Left lung (tissue), 10 donors: Measurements from ENCODE around the gene RASSF8. TPM values are rescaled to one million over a fixed set of nuclear protein-coding genes. Genes with fewer than 3 reads are reported as not detected.

Source experiments
- ATAC-seq: fragments of 200-7000 bp; cut with Tn5 transposase; one replicate; pipeline ENCODE4 v1.9.1; 2020; ENCODE audit warnings: moderate library complexity
- DNase-seq, 4 donors: peaks; one replicate each; pipeline ENCODE4 v3.0.0-alpha.2; 2013 to 2020
- H3K27ac ChIP-seq, 2 donors: fragments of 200-600 bp; sonication (generic) in 1 of 2; one replicate each; pipeline versions ENCODE4 v1.5.0 to v1.8.0; 2020 to 2021
- H3K27me3 ChIP-seq, 2 donors: fragments of 200-600 bp; sonication (generic) in 1 of 2; one replicate each; pipeline versions ENCODE4 v1.5.0 to v1.8.0; 2020 to 2021
- H3K36me3 ChIP-seq, 2 donors: fragments of 200-600 bp; sonication (generic) in 1 of 2; one replicate each; pipeline versions ENCODE4 v1.5.0 to v1.8.0; 2020 to 2021
- H3K4me1 ChIP-seq, 2 donors: fragments of 200-600 bp; one replicate each; pipeline ENCODE4 v1.8.0; 2021
- H3K4me3 ChIP-seq, 2 donors: fragments of 200-600 bp; sonication (generic) in 1 of 2; one replicate each; pipeline versions ENCODE4 v1.5.0 to v1.8.0; 2020 to 2021; ENCODE audit warnings: mild to moderate bottlenecking in 1 of 2
- H3K9me3 ChIP-seq, 2 donors: fragments of 200-600 bp; sonication (generic) in 1 of 2; one replicate each; pipeline versions ENCODE4 v1.5.0 to v1.8.0; 2020 to 2021
- CTCF ChIP-seq, 2 donors: fragments of 200-600 bp; sonication (generic) in 1 of 2; IDR thresholded peaks; one replicate each; pipeline versions ENCODE4 v1.5.0 to v1.8.0; 2021; ENCODE audit warnings: antibody characterized with exemption in 2 of 2
- intact Hi-C, 2 donors: fragments of 100-400 bp; cut with DNase I; formaldehyde crosslinking; loops; one replicate each; pipeline versions ENCODE4 v1.11.2 to v1.14.2; 2022
- polyA plus RNA-seq, 6 donors: library from polyadenylated mRNA; unstranded; fragments of 120-200 nt; gene quantifications; one replicate each; pipeline ENCODE4 v1.2.1, GENCODE V29; 2013; ENCODE audit not compliant: insufficient read length in 6 of 6
- total RNA-seq, 2 donors: library from RNA; stranded (reverse); fragmentation: NEBNext Ultra II Directional; extraction: Animal tissue kit (Norgen Biotek cat#: 25700); gene quantifications; one replicate each; pipeline ENCODE4 v1.2.1, GENCODE V29; 2021
- donor health status: DM: no; HTN: yes; CAD: no.
- donor health status: DM: no; HTN: no; CAD: no.

Gene RASSF8
- total and polyA plus RNA-seq, 8 donors = 32.5 to 45.3 (median 37.1) TPM

- H3K27ac ChIP-seq = no peak overlapping the region
- no peaks in the 10 kb centered on the region for H3K36me3 ChIP-seq
- H3K4me3 ChIP-seq = no peak overlapping the region
- intact Hi-C loops = no loop called here
- ATAC-seq (no peak), DNase-seq (no peak)
- H3K27me3 ChIP-seq = no peaks in the 10 kb centered on the region
- TF ChIP-seq CTCF (IDR thresholded peaks at IDR 0.05) = no peak
- H3K4me1 ChIP-seq = no peaks in the 10 kb centered on the region
- peaks cover 0 to 6% of the 10 kb centered on the region in 2 donors for H3K9me3 ChIP-seq
Measured at GRCh38 chr12:26080911-26081310, 122.4 kb downstream of the RASSF8 start.

GRCh38 chr12:26086936-26087335 lies 128.5 kb downstream of the RASSF8 start:
- DNase-seq = no peak
- no peak for TF ChIP-seq CTCF (IDR thresholded peaks at IDR 0.05)
- H3K4me3 ChIP-seq = no peak overlapping the region
- intact Hi-C loops = no loop called here
- H3K9me3 ChIP-seq = peaks cover 0 to 5% of the 10 kb centered on the region in 2 donors
- no peak for ATAC-seq
- H3K4me1 ChIP-seq = no peaks in the 10 kb centered on the region
- no peak overlapping the region for H3K27ac ChIP-seq
- H3K36me3 ChIP-seq = no peaks in the 10 kb centered on the region
- no peaks in the 10 kb centered on the region for H3K27me3 ChIP-seq

GRCh38 chr12:26088998-26089397 lies 130.5 kb downstream of the RASSF8 start:
- Histone ChIP-seq H3K9me3 (no peaks in the 10 kb centered on the region), H3K4me3 (no peak overlapping the region), H3K36me3 (no peaks in the 10 kb centered on the region), H3K27me3 (no peaks in the 10 kb centered on the region), H3K27ac (no peak overlapping the region), H3K4me1 (no peaks in the 10 kb centered on the region)
- no peak for TF ChIP-seq CTCF (IDR thresholded peaks at IDR 0.05)
- peak; percentile 94 for ATAC-seq
- intact Hi-C loops = no loop called here
- peak in 1 of 4 donors; percentile 27 for DNase-seq

DNA sequence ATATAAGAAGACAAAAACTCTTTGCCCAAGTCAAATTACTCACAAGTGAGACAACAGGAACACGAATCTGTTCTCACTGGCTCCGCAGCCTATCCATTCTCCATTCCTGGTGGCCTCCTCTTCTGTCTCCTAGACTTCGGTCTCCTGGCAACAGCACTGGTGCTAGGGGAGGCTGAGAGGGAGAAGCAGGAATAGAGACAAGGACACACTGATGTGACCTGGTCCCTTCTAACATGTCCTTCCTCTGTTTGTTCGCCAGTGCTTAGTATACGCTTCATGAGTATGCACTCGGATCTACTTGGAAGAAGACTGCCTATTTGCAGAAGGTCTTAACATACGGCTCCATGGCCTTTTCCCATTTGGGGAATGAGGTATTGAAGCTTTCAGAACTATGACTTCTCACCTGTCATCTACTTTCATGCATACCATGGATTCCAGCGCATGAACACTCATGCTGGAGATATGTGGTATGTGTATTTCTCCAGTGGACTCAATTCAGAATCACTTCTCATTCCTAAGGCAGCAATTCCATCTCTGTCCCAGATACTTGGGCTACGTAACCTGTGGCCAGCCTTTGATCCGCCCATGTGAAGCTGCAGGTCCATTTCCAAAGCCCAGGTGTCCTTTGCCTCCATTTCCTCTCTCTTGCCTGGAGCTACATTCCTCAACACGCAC lies 132.5 kb downstream of the RASSF8 start:
- TF ChIP-seq CTCF (IDR thresholded peaks at IDR 0.05) = no peak
- DNase-seq (no peak), ATAC-seq (peak; percentile 16)
- Histone ChIP-seq H3K27ac (no peak overlapping the region), H3K27me3 (no peaks in the 10 kb centered on the region), H3K36me3 (no peaks in the 10 kb centered on the region), H3K9me3 (no peaks in the 10 kb centered on the region), H3K4me3 (no peak overlapping the region), H3K4me1 (no peaks in the 10 kb centered on the region)
- intact Hi-C loops = no loop called here

DNA sequence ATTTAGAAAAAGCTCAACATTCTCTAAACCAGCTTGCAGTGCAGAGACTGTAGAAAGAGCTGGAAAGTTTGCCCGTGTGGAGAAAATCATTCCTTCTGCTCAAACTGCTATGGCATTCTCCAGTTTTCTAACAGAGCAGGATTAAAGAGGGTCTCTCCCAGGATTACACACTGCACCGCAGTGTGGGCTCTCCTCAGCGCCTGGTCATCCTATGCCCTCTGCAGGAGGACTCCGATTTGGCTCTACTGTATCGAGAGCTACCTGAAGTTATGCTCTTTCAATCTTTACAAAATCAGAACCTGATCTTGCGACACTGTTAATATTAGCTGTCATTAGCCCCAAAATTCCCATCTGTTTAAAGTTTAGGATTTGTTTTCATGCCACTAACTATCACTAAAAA lies 133.3 kb downstream of the RASSF8 start:
- intact Hi-C loops = no loop called here
- DNase-seq = peak in 2 of 4 donors; percentile 50 to 57

More for the DNA sequence above, 133.3 kb downstream of the RASSF8 start:
- Histone ChIP-seq H3K27me3 (no peaks in the 10 kb centered on the region), H3K36me3 (no peaks in the 10 kb centered on the region), H3K4me3 (no peak overlapping the region), H3K4me1 (no peaks in the 10 kb centered on the region), H3K9me3 (no peaks in the 10 kb centered on the region), H3K27ac (no peak overlapping the region)
- no peak for TF ChIP-seq CTCF (IDR thresholded peaks at IDR 0.05)
- no peak for ATAC-seq
